ENCODE measurements around the gene IQSEC1.

The IQSEC1 gene

DNA sequence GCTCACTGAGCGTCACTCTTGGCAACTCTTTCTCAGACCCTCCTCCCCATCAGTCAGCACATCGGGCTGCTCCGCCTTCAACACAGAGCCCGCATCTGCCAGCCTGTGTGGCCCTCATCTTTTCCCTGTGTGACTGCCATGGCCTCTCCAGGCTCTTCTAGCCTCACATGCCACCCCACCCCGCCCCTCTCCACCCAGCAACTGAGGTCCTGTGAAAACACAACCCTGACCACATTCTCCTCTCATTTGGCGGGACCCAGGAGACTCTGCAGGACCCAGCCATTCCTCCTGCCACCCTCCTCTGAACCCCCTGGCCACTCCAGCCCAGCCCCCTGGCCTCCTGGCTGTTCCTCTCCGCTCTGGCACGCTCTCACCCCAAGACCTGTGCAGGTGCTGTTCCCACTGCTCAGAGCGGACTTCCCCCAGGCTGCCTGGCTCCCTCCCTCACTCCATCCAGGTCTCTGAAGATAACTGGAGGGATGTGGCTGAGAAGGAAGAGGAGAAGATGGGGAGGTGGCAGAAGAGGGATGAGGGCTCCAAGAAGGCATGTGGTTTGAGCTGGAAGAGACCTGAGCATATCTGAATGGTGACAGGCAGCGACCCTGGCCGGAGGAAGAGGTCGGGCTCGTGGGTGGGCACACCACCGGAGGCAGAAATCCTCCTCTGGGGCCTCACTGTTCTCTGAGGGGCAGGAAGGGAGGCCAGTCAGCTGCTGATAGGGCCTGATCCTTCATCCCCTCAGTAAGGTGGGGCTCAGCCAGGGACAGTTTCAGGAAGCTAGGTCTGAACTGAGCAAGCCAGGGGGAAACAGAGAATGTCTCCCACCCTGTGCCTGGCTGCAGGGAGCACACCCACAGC, 120.7 kb downstream of the IQSEC1 start:
- no peak overlapping the region for H3K27ac ChIP-seq (ENCODE audit: low read depth, low read length)
- no peak overlapping the region for H3K9ac ChIP-seq (ENCODE audit: low read length)
- no peaks in the 10 kb centered on the region; the same call in 1 of the 2 replicates for H3K4me1 ChIP-seq (ENCODE audit: control insufficient read depth, insufficient read depth, low read length)

DNA sequence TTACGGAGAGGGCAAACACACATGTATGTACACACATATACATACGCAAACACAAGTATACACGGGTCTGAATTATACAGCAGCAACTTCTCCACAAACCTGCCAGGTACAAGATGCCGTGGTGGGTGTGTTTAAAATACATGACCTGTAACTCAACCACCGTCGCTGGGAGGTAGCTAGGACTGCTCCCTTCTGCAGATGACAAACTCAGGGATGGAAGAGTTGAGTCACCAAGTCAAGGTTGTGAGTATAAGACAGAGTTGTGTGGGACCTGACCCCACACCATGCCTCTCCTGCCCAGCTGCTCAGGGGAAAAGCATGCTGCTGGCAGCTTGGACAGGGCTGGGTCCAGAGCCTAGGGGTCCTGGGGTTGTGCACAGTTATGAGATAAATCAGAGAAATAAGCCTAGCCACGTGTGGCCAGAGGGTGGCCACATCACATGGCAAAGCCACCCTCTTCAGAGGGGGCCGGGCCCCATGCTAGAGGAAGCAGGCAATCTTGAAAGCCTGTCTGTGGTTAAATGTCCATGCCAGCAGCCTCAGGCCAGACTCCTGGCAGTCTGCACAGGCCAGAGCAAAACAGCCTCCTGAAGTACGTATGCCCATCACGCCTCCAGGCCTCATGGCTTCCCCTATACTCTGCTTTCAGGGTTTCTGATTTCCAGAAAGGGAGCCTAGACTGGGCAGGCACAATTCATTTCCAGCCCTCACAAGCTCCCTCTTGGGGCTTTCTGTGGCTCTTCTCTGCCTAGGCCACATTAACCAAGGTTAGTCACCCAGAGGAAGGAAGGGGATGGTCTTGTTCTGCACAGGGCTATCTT, 124.1 kb downstream of the IQSEC1 start:
- no peaks in the 10 kb centered on the region for H3K36me3 ChIP-seq (ENCODE audit: control insufficient read depth, insufficient read depth, low read length)
- no peak overlapping the region for H3K9ac ChIP-seq (ENCODE audit: low read length)
- no peak overlapping the region for H3K4me3 ChIP-seq (ENCODE audit: low read depth, low read length)
- H3K9me3 ChIP-seq (ENCODE audit: control insufficient read depth, insufficient read depth, low read depth, low read length) = no peaks in the 10 kb centered on the region
- H3K27ac ChIP-seq (ENCODE audit: low read depth, low read length) = no peak overlapping the region
- peaks cover 14% of the 10 kb centered on the region for H3K4me1 ChIP-seq (ENCODE audit: control insufficient read depth, insufficient read depth, low read length)
- no peaks in the 10 kb centered on the region for H3K27me3 ChIP-seq (ENCODE audit: control insufficient read depth, insufficient read depth, low read length)

More for the DNA sequence above, 120.7 kb downstream of the IQSEC1 start:
- H3K36me3 ChIP-seq (ENCODE audit: control insufficient read depth, insufficient read depth, low read length) = no peaks in the 10 kb centered on the region
- H3K9me3 ChIP-seq (ENCODE audit: control insufficient read depth, insufficient read depth, low read depth, low read length) = no peaks in the 10 kb centered on the region
- H3K27me3 ChIP-seq (ENCODE audit: control insufficient read depth, insufficient read depth, low read length) = no peaks in the 10 kb centered on the region
- no peak overlapping the region for H3K4me3 ChIP-seq (ENCODE audit: low read depth, low read length)

DNA sequence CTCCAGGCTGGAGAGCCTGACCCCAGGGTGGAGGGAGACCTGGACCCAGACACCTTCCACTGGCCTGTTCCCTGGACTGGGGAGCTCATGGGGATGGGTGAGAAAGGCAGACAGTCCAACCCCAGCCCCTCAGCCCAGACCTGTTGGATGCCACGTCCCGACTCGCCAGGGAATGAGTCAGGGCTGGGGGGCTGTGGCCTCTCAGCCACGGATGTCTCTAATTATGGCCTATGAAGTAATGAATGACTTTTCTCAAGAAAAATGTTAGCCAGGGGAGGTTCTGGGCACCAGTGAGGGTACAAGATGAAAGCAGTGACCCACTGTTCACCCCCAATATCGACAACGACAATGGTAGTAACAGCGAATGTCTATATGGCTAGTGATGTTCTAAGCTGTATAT, 124.9 kb downstream of the IQSEC1 start:
- Histone ChIP-seq H3K4me1 (ENCODE audit: control insufficient read depth, insufficient read depth, low read length) (peaks cover 17% of the 10 kb centered on the region), H3K9ac (ENCODE audit: low read length) (no peak overlapping the region), H3K27me3 (ENCODE audit: control insufficient read depth, insufficient read depth, low read length) (no peaks in the 10 kb centered on the region), H3K27ac (ENCODE audit: low read depth, low read length) (no peak overlapping the region), H3K9me3 (ENCODE audit: control insufficient read depth, insufficient read depth, low read depth, low read length) (no peaks in the 10 kb centered on the region), H3K4me3 (ENCODE audit: low read depth, low read length) (no peak overlapping the region), H3K36me3 (ENCODE audit: control insufficient read depth, insufficient read depth, low read length) (no peaks in the 10 kb centered on the region)

DNA sequence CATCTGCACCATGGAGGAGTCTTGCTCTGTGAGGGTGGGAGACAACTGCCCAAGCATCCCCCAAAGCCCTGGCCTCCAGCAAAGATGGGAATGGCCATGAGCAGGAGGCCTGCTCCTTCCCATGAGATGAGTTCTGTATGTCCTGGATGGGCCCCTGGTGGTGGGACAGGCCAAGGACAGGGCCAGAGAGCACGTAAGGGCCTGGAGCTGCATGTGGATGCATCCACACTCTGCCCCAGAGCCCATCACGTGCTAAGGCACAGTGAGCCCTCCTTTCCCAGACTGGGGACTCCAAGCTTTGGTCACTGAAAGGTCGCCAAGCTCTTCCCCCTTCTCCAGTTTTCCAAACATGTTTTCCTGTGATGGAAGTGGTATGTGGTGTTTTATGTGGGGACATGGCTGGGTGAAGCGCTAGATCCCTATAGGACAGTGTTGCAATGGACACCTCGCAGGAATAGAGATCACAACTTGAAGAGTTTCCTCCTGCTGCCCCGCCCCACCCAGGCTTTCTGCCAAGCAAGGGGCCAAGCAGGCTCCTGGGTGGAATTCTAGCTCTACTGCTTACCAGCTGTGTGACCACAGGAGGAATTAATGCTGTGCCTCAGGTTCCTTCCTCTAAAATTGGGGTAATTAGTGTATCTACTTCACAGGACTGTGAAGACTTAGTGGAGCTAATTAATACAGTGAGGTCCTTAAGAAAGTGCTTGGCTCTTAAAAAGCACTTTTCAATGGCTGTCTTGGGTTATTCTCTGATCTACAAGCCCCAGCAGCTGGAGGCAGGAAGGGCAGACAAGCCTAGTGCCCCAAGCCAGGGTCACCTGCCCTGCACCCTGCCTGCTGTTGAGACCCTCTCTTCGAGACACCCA, 125.5 kb downstream of the IQSEC1 start:
- Histone ChIP-seq H3K27ac (ENCODE audit: low read depth, low read length) (no peak overlapping the region), H3K9ac (ENCODE audit: low read length) (no peak overlapping the region), H3K27me3 (ENCODE audit: control insufficient read depth, insufficient read depth, low read length) (no peaks in the 10 kb centered on the region), H3K9me3 (ENCODE audit: control insufficient read depth, insufficient read depth, low read depth, low read length) (no peaks in the 10 kb centered on the region), H3K4me1 (ENCODE audit: control insufficient read depth, insufficient read depth, low read length) (peaks cover 17% of the 10 kb centered on the region), H3K4me3 (ENCODE audit: low read depth, low read length) (no peak overlapping the region), H3K36me3 (ENCODE audit: control insufficient read depth, insufficient read depth, low read length) (no peaks in the 10 kb centered on the region)

DNA sequence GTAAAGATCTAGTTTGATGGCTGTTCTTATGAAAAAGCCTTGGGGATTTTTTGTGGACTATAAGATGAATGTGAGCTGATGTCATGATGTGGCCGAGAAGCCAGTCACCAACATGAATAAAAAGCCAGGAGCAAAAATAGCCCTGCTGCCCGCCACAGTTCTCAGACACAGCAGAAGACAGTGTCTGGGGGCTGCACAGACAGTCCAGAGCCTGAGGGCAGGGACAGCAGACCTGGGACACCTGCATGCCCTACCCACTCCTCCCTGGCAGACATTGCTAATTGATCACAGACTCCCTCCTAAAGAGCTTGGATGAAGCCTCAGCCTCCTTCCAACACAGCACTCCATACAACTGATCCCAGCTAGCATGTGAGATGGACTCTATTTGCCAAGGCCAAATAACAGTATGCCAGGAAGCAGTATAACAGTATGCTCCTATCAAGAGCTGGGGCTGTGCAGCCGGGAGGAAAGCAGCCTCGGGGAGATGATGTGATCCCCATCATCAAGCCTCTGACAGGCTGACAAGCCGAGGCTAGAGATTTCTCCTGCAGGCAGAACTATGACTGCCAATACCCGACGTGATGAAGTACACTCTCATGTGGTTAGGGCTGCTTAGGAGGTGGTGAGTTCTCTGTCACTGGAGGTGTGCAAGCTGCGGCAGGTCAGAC, 126.4 kb downstream of the IQSEC1 start:
- Histone ChIP-seq H3K27ac (ENCODE audit: low read depth, low read length) (no peak overlapping the region), H3K9ac (ENCODE audit: low read length) (no peak overlapping the region), H3K4me3 (ENCODE audit: low read depth, low read length) (no peak overlapping the region), H3K36me3 (ENCODE audit: control insufficient read depth, insufficient read depth, low read length) (peaks cover 2% of the 10 kb centered on the region), H3K27me3 (ENCODE audit: control insufficient read depth, insufficient read depth, low read length) (no peaks in the 10 kb centered on the region), H3K4me1 (ENCODE audit: control insufficient read depth, insufficient read depth, low read length) (peaks cover 17% of the 10 kb centered on the region), H3K9me3 (ENCODE audit: control insufficient read depth, insufficient read depth, low read depth, low read length) (no peaks in the 10 kb centered on the region)

DNA sequence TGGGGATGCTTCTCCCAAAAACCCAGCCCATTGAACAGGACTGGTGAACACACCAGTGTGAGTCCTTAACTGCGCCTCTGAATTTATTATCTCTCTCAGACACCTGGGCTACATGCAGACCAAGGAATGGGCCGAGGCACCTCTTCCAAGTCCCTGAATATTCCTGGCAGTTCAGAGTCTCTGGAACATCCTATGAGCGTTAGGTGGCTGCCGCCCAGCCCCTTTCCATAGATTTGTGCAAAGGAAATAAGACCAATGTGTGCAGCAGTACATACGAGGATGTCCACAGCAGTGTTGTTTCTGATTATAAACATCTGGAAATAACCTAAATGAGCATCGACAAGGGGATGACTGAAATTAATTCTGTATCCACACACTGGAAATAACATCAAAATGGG, 127.0 kb downstream of the IQSEC1 start:
- no peak overlapping the region for H3K9ac ChIP-seq (ENCODE audit: low read length)

DNA sequence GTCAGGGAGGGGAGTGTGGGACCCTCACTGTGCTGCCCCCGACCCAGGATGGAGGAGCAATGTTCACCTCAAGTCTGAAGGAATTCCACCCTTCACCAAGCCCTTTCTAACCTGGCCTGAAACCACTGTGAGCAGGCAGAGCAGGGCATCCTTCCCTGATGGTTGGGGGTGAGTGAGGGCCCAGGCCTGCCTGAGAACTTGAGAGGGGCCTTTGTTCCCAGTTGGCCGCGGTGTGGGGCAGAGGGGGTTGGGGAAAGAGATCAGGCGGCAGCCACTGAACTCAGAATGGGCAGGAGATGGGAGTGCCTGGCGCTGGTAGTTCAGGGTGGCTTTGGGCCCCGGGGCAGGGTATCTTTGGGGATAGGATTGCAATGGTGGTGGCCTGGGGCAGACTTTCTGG, 128.4 kb downstream of the IQSEC1 start:
- Histone ChIP-seq H3K27ac (ENCODE audit: low read depth, low read length) (no peak overlapping the region), H3K4me1 (ENCODE audit: control insufficient read depth, insufficient read depth, low read length) (peaks cover 17% of the 10 kb centered on the region), H3K36me3 (ENCODE audit: control insufficient read depth, insufficient read depth, low read length) (peaks cover 14% of the 10 kb centered on the region), H3K9me3 (ENCODE audit: control insufficient read depth, insufficient read depth, low read depth, low read length) (no peaks in the 10 kb centered on the region), H3K9ac (ENCODE audit: low read length) (peak overlapping the region; percentile 12), H3K27me3 (ENCODE audit: control insufficient read depth, insufficient read depth, low read length) (no peaks in the 10 kb centered on the region), H3K4me3 (ENCODE audit: low read depth, low read length) (no peak overlapping the region)

More for the DNA sequence above, 127.0 kb downstream of the IQSEC1 start:
- Histone ChIP-seq H3K27me3 (ENCODE audit: control insufficient read depth, insufficient read depth, low read length) (no peaks in the 10 kb centered on the region), H3K4me3 (ENCODE audit: low read depth, low read length) (no peak overlapping the region), H3K36me3 (ENCODE audit: control insufficient read depth, insufficient read depth, low read length) (peaks cover 8% of the 10 kb centered on the region), H3K9me3 (ENCODE audit: control insufficient read depth, insufficient read depth, low read depth, low read length) (no peaks in the 10 kb centered on the region), H3K4me1 (ENCODE audit: control insufficient read depth, insufficient read depth, low read length) (peaks cover 17% of the 10 kb centered on the region), H3K27ac (ENCODE audit: low read depth, low read length) (no peak overlapping the region)

DNA sequence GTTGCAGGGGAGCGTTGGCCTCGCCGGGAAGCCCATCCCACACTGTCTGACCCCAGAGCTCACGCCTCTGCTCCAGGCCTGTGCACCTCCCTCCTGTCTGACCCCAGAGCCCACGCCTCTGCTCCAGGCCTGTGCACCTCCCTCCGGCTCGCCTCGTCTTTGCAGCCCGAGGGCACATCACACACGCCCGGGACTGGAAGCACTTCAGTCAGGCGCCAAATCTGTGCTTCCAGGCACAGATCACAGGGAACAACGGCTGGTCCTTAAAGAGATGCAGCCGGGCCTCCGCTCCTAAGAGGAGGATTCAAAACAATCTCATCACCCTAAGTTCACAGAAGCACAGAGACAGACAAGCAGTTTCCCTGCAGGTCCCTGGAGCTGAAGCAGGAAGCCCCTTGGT, 128.8 kb downstream of the IQSEC1 start:
- Histone ChIP-seq H3K4me1 (ENCODE audit: control insufficient read depth, insufficient read depth, low read length) (peaks cover 17% of the 10 kb centered on the region), H3K27me3 (ENCODE audit: control insufficient read depth, insufficient read depth, low read length) (no peaks in the 10 kb centered on the region), H3K9me3 (ENCODE audit: control insufficient read depth, insufficient read depth, low read depth, low read length) (no peaks in the 10 kb centered on the region), H3K4me3 (ENCODE audit: low read depth, low read length) (no peak overlapping the region), H3K9ac (ENCODE audit: low read length) (peak overlapping the region; percentile 12), H3K27ac (ENCODE audit: low read depth, low read length) (no peak overlapping the region), H3K36me3 (ENCODE audit: control insufficient read depth, insufficient read depth, low read length) (peaks cover 14% of the 10 kb centered on the region)

DNA sequence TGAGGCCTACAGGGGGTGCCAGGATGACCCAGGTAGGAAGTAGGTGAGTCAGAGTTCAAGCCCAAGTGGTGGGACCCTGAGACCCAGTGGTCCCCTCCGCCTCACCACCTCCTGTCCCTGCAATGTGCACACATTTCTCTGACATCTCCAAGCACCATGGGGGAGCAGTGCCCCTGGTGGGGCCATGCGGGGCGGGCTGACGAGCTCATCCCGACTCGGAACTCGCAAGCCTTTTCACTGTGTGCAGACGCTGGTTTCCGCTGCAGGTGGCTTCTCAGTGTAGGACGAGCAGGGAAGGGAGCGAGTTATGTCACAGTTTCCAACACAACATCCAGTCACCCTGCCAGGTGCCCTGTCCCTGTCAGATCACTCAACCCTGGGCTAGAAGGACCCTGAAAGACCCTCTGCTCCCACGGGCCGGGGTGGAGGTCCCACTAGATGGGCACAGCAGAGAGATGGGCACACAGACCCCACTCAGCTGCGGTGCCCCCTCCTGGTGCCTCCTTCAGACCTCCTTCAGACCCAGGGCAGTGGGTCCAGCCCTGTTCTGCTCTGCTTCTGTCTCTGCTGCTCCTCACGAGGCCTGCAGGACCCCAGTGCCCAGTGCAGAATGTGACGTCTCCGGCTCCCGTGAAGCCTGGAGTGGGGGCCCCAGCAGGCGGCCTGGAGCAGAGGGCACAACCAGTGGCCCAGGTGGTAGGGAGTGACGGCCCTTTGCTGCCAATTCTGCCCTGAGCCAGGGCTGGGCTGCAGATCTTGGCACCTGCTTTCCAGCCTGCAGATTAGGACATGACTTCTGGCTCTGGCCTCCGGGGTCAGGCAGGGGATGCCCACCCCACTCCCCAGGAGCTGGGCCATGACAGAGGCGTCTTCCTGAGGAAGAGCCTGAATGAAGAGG, 129.9 kb downstream of the IQSEC1 start:
- H3K9ac ChIP-seq (ENCODE audit: low read length) = no peak overlapping the region
- H3K4me3 ChIP-seq (ENCODE audit: low read depth, low read length) = no peak overlapping the region
- no peak overlapping the region for H3K27ac ChIP-seq (ENCODE audit: low read depth, low read length)
- H3K36me3 ChIP-seq (ENCODE audit: control insufficient read depth, insufficient read depth, low read length) = peaks cover 18% of the 10 kb centered on the region
- no peaks in the 10 kb centered on the region for H3K9me3 ChIP-seq (ENCODE audit: control insufficient read depth, insufficient read depth, low read depth, low read length)
- H3K4me1 ChIP-seq (ENCODE audit: control insufficient read depth, insufficient read depth, low read length) = peaks cover 17% of the 10 kb centered on the region
- no peaks in the 10 kb centered on the region for H3K27me3 ChIP-seq (ENCODE audit: control insufficient read depth, insufficient read depth, low read length)
